Measurements from ENCODE around the gene SERPINB6.
A peak's percentile ranks its signal among the peaks of the same experiment; 100 is the strongest.

Gene SERPINB6

DNA sequence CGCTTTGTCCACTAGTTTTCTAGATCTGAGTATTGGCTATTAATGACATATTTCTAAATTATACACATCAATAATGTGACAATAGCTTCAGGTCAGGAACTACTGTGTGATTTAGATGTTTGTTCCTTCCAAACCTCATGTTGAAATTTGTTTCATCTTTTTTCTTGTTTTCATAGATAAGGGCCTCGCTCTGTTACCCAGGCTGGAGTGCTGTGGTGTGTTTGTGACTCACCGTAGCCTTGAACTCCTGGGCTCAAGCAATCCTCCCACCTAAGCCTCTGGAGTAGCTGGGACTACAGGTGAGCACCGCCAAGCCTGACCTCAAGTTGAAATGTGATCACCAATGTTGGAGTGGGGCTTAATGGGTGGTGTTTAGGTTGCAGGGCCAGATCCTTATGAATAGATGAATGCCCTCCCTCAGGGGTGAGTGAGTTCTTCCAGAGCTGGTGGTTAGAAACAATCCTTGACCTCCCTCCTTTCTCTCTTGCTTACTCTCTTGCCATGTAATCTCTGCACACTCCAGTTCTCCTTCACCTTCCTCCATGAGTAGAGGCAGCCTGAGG, 22.5 kb upstream of the SERPINB6 start:
- Histone ChIP-seq H3K9me3 (no peaks in the 10 kb centered on the region), H3K4me1 (no peaks in the 10 kb centered on the region; the same call in none of the 2 replicates), H3K36me3 (no peaks in the 10 kb centered on the region), H3K4me3 (ENCODE audit: low read depth, low read length) (no peak overlapping the region), H3K27me3 (no peaks in the 10 kb centered on the region)
- no peak for DNase-seq
- TF ChIP-seq, protein P1, sequence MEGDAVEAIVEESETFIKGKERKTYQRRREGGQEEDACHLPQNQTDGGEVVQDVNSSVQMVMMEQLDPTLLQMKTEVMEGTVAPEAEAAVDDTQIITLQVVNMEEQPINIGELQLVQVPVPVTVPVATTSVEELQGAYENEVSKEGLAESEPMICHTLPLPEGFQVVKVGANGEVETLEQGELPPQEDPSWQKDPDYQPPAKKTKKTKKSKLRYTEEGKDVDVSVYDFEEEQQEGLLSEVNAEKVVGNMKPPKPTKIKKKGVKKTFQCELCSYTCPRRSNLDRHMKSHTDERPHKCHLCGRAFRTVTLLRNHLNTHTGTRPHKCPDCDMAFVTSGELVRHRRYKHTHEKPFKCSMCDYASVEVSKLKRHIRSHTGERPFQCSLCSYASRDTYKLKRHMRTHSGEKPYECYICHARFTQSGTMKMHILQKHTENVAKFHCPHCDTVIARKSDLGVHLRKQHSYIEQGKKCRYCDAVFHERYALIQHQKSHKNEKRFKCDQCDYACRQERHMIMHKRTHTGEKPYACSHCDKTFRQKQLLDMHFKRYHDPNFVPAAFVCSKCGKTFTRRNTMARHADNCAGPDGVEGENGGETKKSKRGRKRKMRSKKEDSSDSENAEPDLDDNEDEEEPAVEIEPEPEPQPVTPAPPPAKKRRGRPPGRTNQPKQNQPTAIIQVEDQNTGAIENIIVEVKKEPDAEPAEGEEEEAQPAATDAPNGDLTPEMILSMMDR (IDR thresholded peaks at IDR 0.05; ENCODE audit: low read depth, low read length): no peak

DNA sequence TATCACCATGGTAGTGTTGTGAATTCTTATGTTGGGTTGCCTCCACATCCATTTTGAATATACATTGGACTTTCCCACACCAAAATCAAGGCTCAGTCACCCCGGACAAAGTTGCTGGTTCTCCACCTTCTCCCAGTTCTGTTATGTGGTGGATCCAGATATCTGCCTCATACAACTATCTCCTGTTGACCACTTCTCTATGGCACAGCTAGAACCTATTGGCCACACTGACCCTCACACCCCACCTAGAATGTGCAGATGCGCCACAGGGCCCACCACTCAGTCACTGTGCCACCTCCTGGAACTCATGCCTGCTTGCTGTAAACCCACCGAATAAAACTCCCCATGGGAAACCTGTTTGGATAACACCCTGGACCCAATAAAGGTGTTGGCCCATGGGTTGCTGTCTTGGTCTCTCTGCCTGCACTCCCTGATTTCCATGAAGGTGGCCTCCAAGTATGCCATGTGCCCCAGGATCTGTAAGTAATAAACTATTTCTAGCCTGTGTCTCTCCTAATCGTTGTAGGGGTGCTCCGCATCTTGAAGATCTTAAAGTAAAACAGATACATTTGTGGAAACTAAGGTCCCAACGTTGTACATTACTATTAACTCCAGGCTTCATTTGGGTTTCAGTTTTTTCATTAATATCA, 21.1 kb upstream of the SERPINB6 start:
- Histone ChIP-seq H3K4me3 (ENCODE audit: low read depth, low read length) (no peak overlapping the region), H3K4me1 (peaks cover under 1% of the 10 kb centered on the region), H3K27me3 (no peaks in the 10 kb centered on the region), H3K9me3 (no peaks in the 10 kb centered on the region), H3K36me3 (no peaks in the 10 kb centered on the region)
- DNase-seq: no peak
- TF ChIP-seq, protein P1 (IDR thresholded peaks at IDR 0.05; ENCODE audit: low read depth, low read length): no peak

DNA sequence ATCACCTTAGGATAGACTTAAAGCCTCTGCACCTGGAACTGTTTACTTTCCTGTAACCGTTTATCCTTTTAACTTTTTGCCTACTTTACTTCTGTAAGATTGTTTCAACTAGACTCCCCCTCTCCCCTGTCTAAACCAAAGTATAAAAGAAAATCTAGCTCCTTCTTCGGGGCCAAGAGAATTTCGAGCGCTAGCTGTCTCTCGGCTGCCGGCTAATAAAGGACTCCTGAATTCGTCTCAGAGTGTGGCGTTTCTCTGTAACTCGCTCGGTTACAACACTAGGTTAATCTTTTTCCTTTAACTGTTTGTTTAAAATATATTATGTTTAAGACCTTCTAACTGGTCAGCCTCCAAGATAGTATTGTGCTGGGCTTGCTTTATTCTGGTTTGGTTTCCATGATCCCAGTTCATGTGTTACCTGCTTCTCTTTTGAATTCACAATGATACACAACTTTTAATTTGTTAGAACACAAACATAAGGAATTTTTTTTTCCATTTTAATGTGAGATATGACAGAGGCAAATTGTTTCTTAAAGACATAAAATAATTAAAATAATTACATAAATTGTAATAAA, 19.7 kb upstream of the SERPINB6 start:
- H3K4me1 ChIP-seq: peaks cover 8% of the 10 kb centered on the region
- TF ChIP-seq, protein P1 (IDR thresholded peaks at IDR 0.05; ENCODE audit: low read depth, low read length): no peak
- no peaks in the 10 kb centered on the region for H3K9me3 ChIP-seq
- peak overlapping the region; percentile 92 for H3K4me3 ChIP-seq (ENCODE audit: low read depth, low read length)
- H3K36me3 ChIP-seq: no peaks in the 10 kb centered on the region
- DNase-seq: no peak
- H3K27me3 ChIP-seq: no peaks in the 10 kb centered on the region

DNA sequence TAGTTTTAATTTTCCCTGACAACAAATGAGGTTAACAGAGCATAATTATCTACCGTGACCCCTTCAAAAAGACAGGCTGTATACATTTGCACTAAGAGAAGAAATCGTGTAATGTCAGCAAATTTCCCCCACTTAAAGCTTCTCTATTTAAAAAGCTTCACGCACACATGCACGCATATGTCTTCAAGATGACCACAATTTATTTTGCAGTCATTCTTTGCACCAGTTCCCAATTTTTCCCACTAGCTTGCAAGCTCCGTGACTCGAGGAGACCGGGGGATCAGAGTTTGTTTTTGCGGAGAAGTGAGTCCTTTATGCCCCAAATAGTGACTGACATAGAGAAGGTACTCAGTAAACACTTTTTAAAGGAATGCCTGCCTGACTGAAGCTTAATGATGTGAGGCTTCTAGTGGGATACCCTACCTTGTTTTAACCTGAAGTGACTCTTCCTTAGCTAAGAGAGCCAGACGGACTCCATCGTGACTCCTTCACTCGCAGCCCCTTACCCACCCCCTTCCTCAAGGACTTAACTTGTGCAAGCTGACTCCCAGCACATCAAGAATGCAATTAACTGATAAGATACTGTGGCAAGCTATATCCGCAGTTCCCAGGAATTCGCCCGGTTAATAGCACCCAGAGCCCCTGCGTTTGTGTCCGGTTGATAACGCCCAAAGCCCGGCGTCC, 19.0 kb upstream of the SERPINB6 start:
- no peaks in the 10 kb centered on the region for H3K9me3 ChIP-seq
- peaks cover 8% of the 10 kb centered on the region for H3K4me1 ChIP-seq
- peak overlapping the region; percentile 92 for H3K4me3 ChIP-seq (ENCODE audit: low read depth, low read length)
- no peaks in the 10 kb centered on the region for H3K27me3 ChIP-seq
- TF ChIP-seq, protein P1 (IDR thresholded peaks at IDR 0.05; ENCODE audit: low read depth, low read length): no peak
- H3K36me3 ChIP-seq: no peaks in the 10 kb centered on the region
- DNase-seq: peak; percentile 32

DNA sequence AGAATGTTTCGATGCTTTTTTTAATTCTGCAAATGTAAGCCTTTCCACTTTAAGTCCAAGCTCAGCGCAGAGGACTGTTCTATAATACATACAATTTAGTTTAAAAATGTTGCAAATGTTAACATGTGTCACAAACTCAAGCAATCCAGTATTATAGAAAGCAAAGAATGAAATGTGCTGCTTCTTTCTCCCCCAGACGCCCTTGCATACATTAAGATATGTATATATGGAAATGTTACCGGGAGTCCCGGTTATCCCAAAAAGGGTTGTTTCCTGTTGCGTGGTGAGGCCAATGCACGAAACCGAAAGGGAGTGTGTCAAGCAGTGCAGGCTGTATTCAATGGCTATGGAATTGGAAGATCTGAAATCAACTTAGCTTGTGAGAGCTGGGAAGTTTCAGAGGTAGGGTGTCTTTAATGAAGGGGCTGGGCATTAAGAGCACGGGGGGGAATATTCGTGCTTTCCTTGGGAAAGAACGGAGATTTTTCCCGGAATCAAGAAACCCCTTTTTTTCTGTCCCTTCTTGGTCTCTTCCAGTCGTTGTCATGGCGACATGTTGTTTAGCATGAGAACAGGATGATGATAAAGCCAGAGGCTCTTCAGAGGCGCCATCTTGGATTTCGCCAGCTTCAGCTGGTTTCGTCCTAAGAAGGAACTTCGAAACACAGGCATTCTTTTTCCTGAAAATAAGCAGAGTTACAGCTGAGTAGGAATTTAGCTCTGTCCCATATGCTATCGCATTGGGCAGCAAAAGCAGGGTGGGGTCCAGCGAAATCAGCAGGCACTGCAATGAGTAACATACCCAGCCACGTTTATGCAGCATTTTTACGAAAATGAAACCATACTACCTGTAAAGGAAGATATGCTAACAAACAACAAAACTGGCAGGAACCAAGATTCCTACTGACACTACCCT, 18.2 kb upstream of the SERPINB6 start:
- peaks cover 8% of the 10 kb centered on the region for H3K4me1 ChIP-seq

More for the DNA sequence above, 18.2 kb upstream of the SERPINB6 start:
- Histone ChIP-seq H3K27me3 (no peaks in the 10 kb centered on the region), H3K4me3 (ENCODE audit: low read depth, low read length) (peak overlapping the region; percentile 92), H3K36me3 (no peaks in the 10 kb centered on the region), H3K9me3 (no peaks in the 10 kb centered on the region)
- DNase-seq: peak; percentile 84
- TF ChIP-seq, protein P1 (IDR thresholded peaks at IDR 0.05; ENCODE audit: low read depth, low read length): no peak

Data from BE2C (cell line).